ENCODE results near the gene CENATAC. TPM values are rescaled to one million over a fixed set of nuclear protein-coding genes. Genes with fewer than 3 reads are reported as not detected.
"Not testable (repeated sequence)": the region's sequence is repeated elsewhere in the genome, so short reads cannot be mapped to it uniquely, and the experiment has no call there.

The CENATAC gene
- polyA plus RNA-seq, 1 donor from 2014 or later: 70.3 TPM

GRCh38 chr11:119034813-119035212, 36.9 kb downstream of the CENATAC start:
- no peaks in the 10 kb centered on the region for H4K20me1 ChIP-seq (ENCODE audit: insufficient read depth)

GRCh38 chr11:119038884-119039283, 40.9 kb downstream of the CENATAC start:
- H3K27ac ChIP-seq (ENCODE audit: low read length): no peak overlapping the region
- TF ChIP-seq EP300 (conservative IDR thresholded peaks at IDR 0.05; ENCODE audit: poor library complexity, severe bottlenecking) (no peak), POLR2AphosphoS5 (IDR thresholded peaks at IDR 0.05) (no peak), REST (IDR thresholded peaks at IDR 0.05; ENCODE audit: borderline replicate concordance) (no peak), SMC3 (conservative IDR thresholded peaks at IDR 0.05; ENCODE audit: poor library complexity) (no peak), CTCF (IDR thresholded peaks at IDR 0.05; ENCODE audit: poor library complexity, severe bottlenecking) (no peak), MXI1 (conservative IDR thresholded peaks at IDR 0.05; ENCODE audit: poor library complexity, severe bottlenecking) (no peak)
- no peak overlapping the region for H3K4me3 ChIP-seq (ENCODE audit: low read length)
- no peak overlapping the region for H3K4me2 ChIP-seq (ENCODE audit: low read length)
- H3K79me2 ChIP-seq (replicated peaks; ENCODE audit: insufficient read depth, low read length): no peaks in the 10 kb centered on the region
- H3K27me3 ChIP-seq (ENCODE audit: insufficient read depth, low read depth, low read length): no peaks in the 10 kb centered on the region
- no peaks in the 10 kb centered on the region for H3K9me3 ChIP-seq (ENCODE audit: low read length)
- H3F3A ChIP-seq (ENCODE audit: insufficient read depth, low read length, poor library complexity, severe bottlenecking): no peaks in the 10 kb centered on the region
- H3K9ac ChIP-seq (ENCODE audit: low read length): no peak overlapping the region
- no peaks in the 10 kb centered on the region for H3K9me2 ChIP-seq (ENCODE audit: insufficient read depth, low read length)
- H4K20me1 ChIP-seq (ENCODE audit: insufficient read depth): no peaks in the 10 kb centered on the region
- H3K36me3 ChIP-seq (ENCODE audit: insufficient read depth, low read length): no peaks in the 10 kb centered on the region
- no peak overlapping the region for H2AFZ ChIP-seq (ENCODE audit: low read depth, low read length)

More at GRCh38 chr11:119034813-119035212, 36.9 kb downstream of the CENATAC start:
- Histone ChIP-seq H3K27me3 (ENCODE audit: insufficient read depth, low read depth, low read length) (no peaks in the 10 kb centered on the region), H2AFZ (ENCODE audit: low read depth, low read length) (no peak overlapping the region), H3K9ac (ENCODE audit: low read length) (no peak overlapping the region), H3K4me2 (ENCODE audit: low read length) (no peak overlapping the region), H3K9me3 (ENCODE audit: low read length) (no peaks in the 10 kb centered on the region), H3K27ac (ENCODE audit: low read length) (no peak overlapping the region), H3K4me3 (ENCODE audit: low read length) (no peak overlapping the region), H3K79me2 (replicated peaks; ENCODE audit: insufficient read depth, low read length) (peaks cover under 1% of the 10 kb centered on the region), H3K9me2 (ENCODE audit: insufficient read depth, low read length) (no peaks in the 10 kb centered on the region), H3K36me3 (ENCODE audit: insufficient read depth, low read length) (no peaks in the 10 kb centered on the region), H3F3A (ENCODE audit: insufficient read depth, low read length, poor library complexity, severe bottlenecking) (no peaks in the 10 kb centered on the region)
- no peak for TF ChIP-seq SMC3 (conservative IDR thresholded peaks at IDR 0.05; ENCODE audit: poor library complexity)
- no peak for TF ChIP-seq EZH2 (IDR thresholded peaks at IDR 0.05; ENCODE audit: borderline replicate concordance, insufficient read depth, low read length, poor library complexity, severe bottlenecking)

GRCh38 chr11:119039471-119039870, 41.5 kb downstream of the CENATAC start:
- H3K79me2 ChIP-seq (replicated peaks; ENCODE audit: insufficient read depth, low read length); H3K9me2 ChIP-seq (ENCODE audit: insufficient read depth, low read length); H3K9ac ChIP-seq (ENCODE audit: low read length); H3K9me3 ChIP-seq (ENCODE audit: low read length); H3F3A ChIP-seq (ENCODE audit: insufficient read depth, low read length, poor library complexity, severe bottlenecking); H2AFZ ChIP-seq (ENCODE audit: low read depth, low read length); H3K27ac ChIP-seq (ENCODE audit: low read length); H3K4me2 ChIP-seq (ENCODE audit: low read length); H3K27me3 ChIP-seq (ENCODE audit: insufficient read depth, low read depth, low read length); H3K36me3 ChIP-seq (ENCODE audit: insufficient read depth, low read length); H3K4me3 ChIP-seq (ENCODE audit: low read length); H4K20me1 ChIP-seq (ENCODE audit: insufficient read depth): not testable (repeated sequence)

All from neural cell (in vitro differentiated cells).